Omental fat pad (tissue), 4 donors: ENCODE data around the gene SCNN1B. TPM values are rescaled to one million over a fixed set of nuclear protein-coding genes. Genes with fewer than 3 reads are reported as not detected.
"Not testable (repeated sequence)": the region's sequence is repeated elsewhere in the genome, so short reads cannot be mapped to it uniquely, and the experiment has no call there.

Source experiments
- ATAC-seq: fragments of 150-250 bp; one replicate; pipeline ENCODE4 v1.9.1; 2016; ENCODE audit warnings: mild to moderate bottlenecking, moderate library complexity; ENCODE audit not compliant: low FRiP score
- DNase-seq: peaks from one replicate; pipeline ENCODE4 v3.0.0-alpha.2; 2019; ENCODE audit warnings: low spot score
- CTCF ChIP-seq, 3 donors: fragments of 450-650 bp; IDR thresholded peaks; one replicate each; pipeline ENCODE4 v1.5.1; 2016 to 2017; ENCODE audit warnings: antibody characterized with exemption in 3 of 3, mild to moderate bottlenecking in 3 of 3, moderate library complexity in 2 of 3
- total RNA-seq, 4 donors: library from RNA; depleted of rRNA; stranded (reverse); fragments of >200 nt; gene quantifications; one replicate each; pipeline ENCODE4 v1.1.0, GENCODE V29; 2016

SCNN1B gene
- total RNA-seq, 4 donors from 2014 or later: 1.6 to 17.7 (median 3.6) TPM

GRCh38 chr16:23387666-23388065 lies 85.6 kb downstream of the SCNN1B start:
- no peak for TF ChIP-seq CTCF (IDR thresholded peaks at IDR 0.05)
- no peak for ATAC-seq
- DNase-seq: no peak

GRCh38 chr16:23388786-23389185 lies 86.7 kb downstream of the SCNN1B start:
- no peak for DNase-seq
- no peak for TF ChIP-seq CTCF (IDR thresholded peaks at IDR 0.05)
- no peak for ATAC-seq

- ATAC-seq: no peak
- TF ChIP-seq CTCF (IDR thresholded peaks at IDR 0.05): no peak
- DNase-seq: no peak
Observed at GRCh38 chr16:23389201-23389600, 87.1 kb downstream of the SCNN1B start.

- not testable (repeated sequence) for ATAC-seq, DNase-seq
Observed at GRCh38 chr16:23389936-23390335, 87.8 kb downstream of the SCNN1B start.

- ATAC-seq (no peak), DNase-seq (no peak)
- no peak for TF ChIP-seq CTCF (IDR thresholded peaks at IDR 0.05)
Observed at GRCh38 chr16:23391381-23392222, 89.5 kb downstream of the SCNN1B start.

GRCh38 chr16:23392223-23392600 lies 90.1 kb downstream of the SCNN1B start:
- TF ChIP-seq CTCF (IDR thresholded peaks at IDR 0.05): no peak
- no peak for DNase-seq
- ATAC-seq: no peak

- TF ChIP-seq CTCF (IDR thresholded peaks at IDR 0.05): no peak
- no peak for DNase-seq
- no peak for ATAC-seq
Observed at GRCh38 chr16:23394141-23394831, 92.2 kb downstream of the SCNN1B start.
